ENCODE measurements around the gene NLRP7.

DNA sequence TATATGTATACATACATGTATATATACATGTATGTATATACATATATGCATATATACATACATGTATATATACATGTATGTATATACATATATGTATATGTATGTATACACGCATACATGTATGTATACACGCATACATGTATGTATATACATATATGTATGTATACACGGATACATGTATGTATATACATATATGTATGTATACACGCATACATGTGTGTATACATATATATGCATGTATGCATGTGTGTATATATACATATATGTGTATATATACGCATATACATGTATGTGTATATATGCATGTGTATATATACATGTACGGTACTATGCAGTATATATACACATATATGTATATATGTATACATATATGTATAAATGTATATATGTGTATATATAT lies 44.0 kb downstream of the NLRP7 start:
- TF ChIP-seq, protein P1, sequence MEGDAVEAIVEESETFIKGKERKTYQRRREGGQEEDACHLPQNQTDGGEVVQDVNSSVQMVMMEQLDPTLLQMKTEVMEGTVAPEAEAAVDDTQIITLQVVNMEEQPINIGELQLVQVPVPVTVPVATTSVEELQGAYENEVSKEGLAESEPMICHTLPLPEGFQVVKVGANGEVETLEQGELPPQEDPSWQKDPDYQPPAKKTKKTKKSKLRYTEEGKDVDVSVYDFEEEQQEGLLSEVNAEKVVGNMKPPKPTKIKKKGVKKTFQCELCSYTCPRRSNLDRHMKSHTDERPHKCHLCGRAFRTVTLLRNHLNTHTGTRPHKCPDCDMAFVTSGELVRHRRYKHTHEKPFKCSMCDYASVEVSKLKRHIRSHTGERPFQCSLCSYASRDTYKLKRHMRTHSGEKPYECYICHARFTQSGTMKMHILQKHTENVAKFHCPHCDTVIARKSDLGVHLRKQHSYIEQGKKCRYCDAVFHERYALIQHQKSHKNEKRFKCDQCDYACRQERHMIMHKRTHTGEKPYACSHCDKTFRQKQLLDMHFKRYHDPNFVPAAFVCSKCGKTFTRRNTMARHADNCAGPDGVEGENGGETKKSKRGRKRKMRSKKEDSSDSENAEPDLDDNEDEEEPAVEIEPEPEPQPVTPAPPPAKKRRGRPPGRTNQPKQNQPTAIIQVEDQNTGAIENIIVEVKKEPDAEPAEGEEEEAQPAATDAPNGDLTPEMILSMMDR (IDR thresholded peaks at IDR 0.05): no peak
- TF ChIP-seq POLR2A (IDR thresholded peaks at IDR 0.05) (no peak), POLR2AphosphoS5 (IDR thresholded peaks at IDR 0.05) (no peak)

Data from breast epithelium (tissue), 3 donors.